Trophoblast cell (in vitro differentiated cells and primary cell): Measurements from ENCODE around the gene JMJD1C.

Source experiments
- DNase-seq, 2 donors: peaks; one replicate each; pipeline ENCODE4 v3.0.0-alpha.2; 2016
- H2AFZ ChIP-seq: 2 replicates; pipeline ENCODE4 v1.6.1; 2013; ENCODE audit warnings: low read length, moderate library complexity, mild to moderate bottlenecking; ENCODE audit not compliant: insufficient read depth, poor library complexity
- H2AK5ac ChIP-seq: 2 replicates; pipeline ENCODE4 v1.6.1; 2013; ENCODE audit warnings: mild to moderate bottlenecking, low read length
- H2BK120ac ChIP-seq: 2 replicates; pipeline ENCODE4 v1.6.1; 2013; ENCODE audit warnings: low read length, mild to moderate bottlenecking, moderate library complexity; ENCODE audit not compliant: insufficient read depth, poor library complexity
- H2BK12ac ChIP-seq: 2 replicates; pipeline ENCODE4 v1.6.1; 2013; ENCODE audit warnings: mild to moderate bottlenecking, low read length, moderate library complexity
- H2BK5ac ChIP-seq: 2 replicates; pipeline ENCODE4 v1.6.1; 2013; ENCODE audit warnings: low read length, low read depth, moderate library complexity, mild to moderate bottlenecking; ENCODE audit not compliant: poor library complexity
- H3K14ac ChIP-seq: 2 replicates; pipeline ENCODE4 v1.6.1; 2013; ENCODE audit warnings: mild to moderate bottlenecking, low read length
- H3K18ac ChIP-seq: 2 replicates; pipeline ENCODE4 v1.6.1; 2013; ENCODE audit warnings: mild to moderate bottlenecking, low read length
- H3K23ac ChIP-seq: 2 replicates; pipeline ENCODE4 v1.6.1; 2013; ENCODE audit warnings: low read length
- H3K27ac ChIP-seq: 2 replicates; pipeline ENCODE4 v1.5.1; 2013; ENCODE audit warnings: low read depth, mild to moderate bottlenecking, inconsistent platforms, low read length, moderate library complexity
- H3K27me3 ChIP-seq: 2 replicates; pipeline ENCODE4 v1.6.1; 2013; ENCODE audit warnings: inconsistent platforms, mild to moderate bottlenecking, low read length, moderate library complexity; ENCODE audit not compliant: insufficient read depth
- H3K36me3 ChIP-seq, 2 experiments: 1 replicate in 1 of 2; 2 replicates in 1 of 2; pipeline ENCODE4 v1.6.1; 2013; ENCODE audit warnings: low read length in 2 of 2, mild to moderate bottlenecking in 2 of 2, moderate library complexity in 1 of 2; ENCODE audit not compliant: insufficient read depth in 2 of 2, control insufficient read depth in 1 of 2
- H3K4ac ChIP-seq: 2 replicates; pipeline ENCODE4 v1.6.1; 2013; ENCODE audit warnings: low read depth, mild to moderate bottlenecking, low read length, moderate library complexity
- H3K4me1 ChIP-seq, 2 experiments: 1 replicate in 1 of 2; 2 replicates in 1 of 2; pipeline ENCODE4 v1.6.1; 2013; ENCODE audit warnings: low read length in 2 of 2, mild to moderate bottlenecking in 2 of 2, moderate library complexity in 1 of 2; ENCODE audit not compliant: insufficient read depth in 2 of 2, control insufficient read depth in 1 of 2
- H3K4me2 ChIP-seq: 2 replicates; pipeline ENCODE4 v1.6.1; 2013; ENCODE audit warnings: inconsistent platforms, mild to moderate bottlenecking, low read length, moderate library complexity
- H3K4me3 ChIP-seq: 2 replicates; pipeline ENCODE4 v1.5.1; 2013; ENCODE audit warnings: mild to moderate bottlenecking, low read depth, low read length, inconsistent platforms
- H3K79me1 ChIP-seq: one replicate; pipeline ENCODE4 v1.6.1; 2013; ENCODE audit warnings: low read length
- H3K79me2 ChIP-seq: 2 replicates; pipeline ENCODE4 v1.6.1; 2013; ENCODE audit warnings: low read length, mild to moderate bottlenecking; ENCODE audit not compliant: control insufficient read depth, insufficient read depth, poor library complexity
- H3K9ac ChIP-seq: 2 replicates; pipeline ENCODE4 v1.6.1; 2013; ENCODE audit warnings: mild to moderate bottlenecking, low read length
- H3K9me3 ChIP-seq: 2 replicates; pipeline ENCODE4 v1.6.1; 2013; ENCODE audit warnings: low read depth, mild to moderate bottlenecking, control low read depth, inconsistent platforms, low read length; ENCODE audit not compliant: insufficient read depth
- H4K12ac ChIP-seq: 2 replicates; pipeline ENCODE4 v1.6.1; 2013; ENCODE audit warnings: low read depth, mild to moderate bottlenecking, low read length, moderate library complexity
- H4K8ac ChIP-seq: 2 replicates; pipeline ENCODE4 v1.6.1; 2013; ENCODE audit warnings: low read depth, mild to moderate bottlenecking, low read length, moderate library complexity
- H4K91ac ChIP-seq: one replicate; pipeline ENCODE4 v1.6.1; 2013; ENCODE audit warnings: low read depth, mild to moderate bottlenecking, low read length, moderate library complexity
- WGBS: extraction: QIAGEN DNeasy Blood & Tissue Kit; methylation state at CpG from one replicate; pipeline ENCODE4 v1.1.7; 2013; ENCODE audit warnings: missing lambda C conversion rate; ENCODE audit not compliant: insufficient read length, insufficient coverage; ENCODE audit errors: extremely low coverage; 5-methylcytosine and 5-hydroxymethylcytosine counted together

The JMJD1C gene

DNA sequence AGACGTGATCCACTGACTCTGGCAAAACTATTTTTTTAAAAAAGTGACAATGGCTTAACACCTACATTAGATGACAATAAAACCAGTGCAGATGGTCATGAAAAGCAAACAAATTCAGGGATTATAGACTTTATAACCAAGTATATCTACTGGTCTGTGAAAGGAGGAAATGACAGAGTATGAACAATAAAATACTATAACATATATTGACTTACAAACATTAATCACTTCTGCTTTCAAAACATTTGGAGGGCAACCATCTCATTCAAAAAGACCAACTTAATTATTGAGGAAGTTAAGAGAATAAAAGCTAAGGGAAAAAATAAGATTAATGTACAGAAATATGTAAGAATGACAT lies 34.8 kb downstream of the JMJD1C start:
- Histone ChIP-seq H2BK120ac (no peak overlapping the region), H2BK5ac (no peak overlapping the region), H3K79me1 (peaks cover 2% of the 10 kb centered on the region), H3K4me3 (no peak overlapping the region), H3K9me3 (peaks cover 2% of the 10 kb centered on the region), H3K4ac (peak overlapping the region; percentile 27), H3K14ac (no peak overlapping the region), H3K79me2 (peaks cover 2% of the 10 kb centered on the region), H3K18ac (no peak overlapping the region), H4K12ac (no peak overlapping the region), H3K4me2 (no peak overlapping the region), H3K27me3 (no peaks in the 10 kb centered on the region), H3K36me3 (peaks cover 0 to 3% of the 10 kb centered on the region in 2 experiments), H3K4me1 (peaks cover 3 to 7% of the 10 kb centered on the region in 2 experiments), H4K8ac (no peak overlapping the region), H3K23ac (no peak overlapping the region), H3K27ac (no peak overlapping the region), H2AFZ (no peak overlapping the region), H3K9ac (no peak overlapping the region), H4K91ac (no peak overlapping the region), H2AK5ac (no peak overlapping the region), H2BK12ac (no peak overlapping the region)
- WGBS = no CpG with 5 or more reads among the region's 1 CpG
- no peak for DNase-seq

DNA sequence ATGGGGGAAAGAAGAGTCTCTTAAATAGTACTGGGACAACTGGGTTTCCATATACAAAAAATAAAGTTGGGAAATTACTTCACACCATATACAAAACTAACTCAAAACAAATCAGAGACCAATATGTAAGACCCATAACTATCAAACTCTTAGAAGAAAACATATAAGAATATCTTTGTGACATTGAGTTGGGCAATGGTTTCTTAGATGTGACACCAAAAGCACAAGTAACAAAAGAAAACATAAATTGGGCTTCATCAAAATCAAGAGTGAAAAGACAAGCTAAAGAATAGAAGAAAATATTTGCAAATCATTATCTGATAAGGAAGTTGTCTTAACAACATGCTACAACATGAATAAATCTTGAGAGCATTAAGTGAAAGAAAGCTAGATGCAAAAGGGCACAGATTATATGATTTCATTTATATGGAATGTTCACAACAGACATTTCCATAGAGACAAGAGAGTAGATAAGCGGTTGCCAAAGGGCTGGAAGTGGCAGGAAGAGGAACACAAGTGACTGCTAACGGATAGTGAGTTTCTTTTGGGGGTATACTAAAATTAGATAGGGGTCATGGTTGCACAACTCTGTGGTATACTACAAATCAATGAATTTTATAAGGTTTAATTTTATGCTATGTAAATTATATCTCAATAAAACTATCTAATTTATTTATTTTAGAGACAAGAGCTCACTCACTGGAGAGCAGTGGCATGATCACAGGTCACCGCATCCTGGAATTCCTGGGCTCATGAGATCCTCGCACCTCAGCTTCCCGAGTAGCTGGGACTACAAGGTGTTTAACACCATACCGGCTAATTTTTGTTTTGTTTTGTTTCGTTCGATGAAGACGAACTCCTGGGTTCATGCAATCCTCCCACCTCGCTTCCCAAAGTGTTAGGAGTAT lies 35.4 kb downstream of the JMJD1C start:
- no CpG with 5 or more reads among the region's 10 CpGs for WGBS
- H3K18ac ChIP-seq = no peak overlapping the region
- H2AK5ac ChIP-seq = no peak overlapping the region
- H2BK5ac ChIP-seq = no peak overlapping the region
- H4K12ac ChIP-seq = no peak overlapping the region
- peaks cover 3% of the 10 kb centered on the region for H3K79me2 ChIP-seq
- peaks cover 0 to 6% of the 10 kb centered on the region in 2 experiments for H3K4me1 ChIP-seq
- H2AFZ ChIP-seq = no peak overlapping the region
- peaks cover 0 to 3% of the 10 kb centered on the region in 2 experiments for H3K36me3 ChIP-seq
- no peak overlapping the region for H3K27ac ChIP-seq
- H4K91ac ChIP-seq = no peak overlapping the region
- H3K9me3 ChIP-seq = peaks cover 2% of the 10 kb centered on the region
- no peak overlapping the region for H3K14ac ChIP-seq
- H4K8ac ChIP-seq = no peak overlapping the region
- DNase-seq = peak; percentile 40 to 78
- H3K4me2 ChIP-seq = no peak overlapping the region
- no peaks in the 10 kb centered on the region for H3K27me3 ChIP-seq
- H3K9ac ChIP-seq = no peak overlapping the region
- H2BK120ac ChIP-seq = no peak overlapping the region
- H3K4me3 ChIP-seq = no peak overlapping the region
- H3K23ac ChIP-seq = no peak overlapping the region
- H3K79me1 ChIP-seq = peaks cover 2% of the 10 kb centered on the region
- peak overlapping the region; percentile 27 for H3K4ac ChIP-seq
- H2BK12ac ChIP-seq = no peak overlapping the region

DNA sequence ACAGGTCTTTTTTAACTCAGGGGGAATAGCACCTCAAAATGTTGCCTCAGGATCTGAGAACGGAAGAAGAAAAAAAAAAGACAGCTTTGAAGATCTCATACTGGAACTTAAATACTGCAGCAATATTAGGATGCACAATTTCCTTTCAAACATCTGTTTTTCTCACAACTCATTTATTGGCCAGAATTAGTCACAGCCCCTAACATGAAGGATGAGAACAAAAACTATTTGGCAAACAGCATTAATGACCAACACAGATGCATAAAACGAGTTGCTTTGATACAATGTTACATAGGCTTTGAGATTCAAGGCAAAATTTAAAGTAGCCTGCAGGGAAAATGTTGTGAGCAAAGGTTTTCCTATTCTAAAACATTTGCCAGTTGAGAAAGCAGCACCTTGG lies 36.5 kb downstream of the JMJD1C start:
- H3K4ac ChIP-seq = no peak overlapping the region
- H3K14ac ChIP-seq = no peak overlapping the region
- H4K12ac ChIP-seq = no peak overlapping the region
- no peak overlapping the region for H3K4me3 ChIP-seq
- H3K27ac ChIP-seq = no peak overlapping the region
- H3K4me1 ChIP-seq = peaks cover 0 to 3% of the 10 kb centered on the region in 2 experiments
- no peak overlapping the region for H2AFZ ChIP-seq
- no peak overlapping the region for H3K23ac ChIP-seq
- no peaks in the 10 kb centered on the region for H3K27me3 ChIP-seq
- no peak for DNase-seq
- no peak overlapping the region for H2AK5ac ChIP-seq
- no peak overlapping the region for H2BK120ac ChIP-seq
- H4K91ac ChIP-seq = no peak overlapping the region
- no peak overlapping the region for H3K4me2 ChIP-seq
- H2BK12ac ChIP-seq = no peak overlapping the region
- peaks cover 2% of the 10 kb centered on the region for H3K9me3 ChIP-seq
- peaks cover 3% of the 10 kb centered on the region for H3K79me2 ChIP-seq
- H3K36me3 ChIP-seq = peaks cover 0 to 3% of the 10 kb centered on the region in 2 experiments
- peak overlapping the region; percentile 22 for H3K18ac ChIP-seq
- no peaks in the 10 kb centered on the region for H3K79me1 ChIP-seq
- no peak overlapping the region for H4K8ac ChIP-seq
- H3K9ac ChIP-seq = no peak overlapping the region
- WGBS = no CpG with 5 or more reads among the region's 2 CpGs
- H2BK5ac ChIP-seq = no peak overlapping the region

DNA sequence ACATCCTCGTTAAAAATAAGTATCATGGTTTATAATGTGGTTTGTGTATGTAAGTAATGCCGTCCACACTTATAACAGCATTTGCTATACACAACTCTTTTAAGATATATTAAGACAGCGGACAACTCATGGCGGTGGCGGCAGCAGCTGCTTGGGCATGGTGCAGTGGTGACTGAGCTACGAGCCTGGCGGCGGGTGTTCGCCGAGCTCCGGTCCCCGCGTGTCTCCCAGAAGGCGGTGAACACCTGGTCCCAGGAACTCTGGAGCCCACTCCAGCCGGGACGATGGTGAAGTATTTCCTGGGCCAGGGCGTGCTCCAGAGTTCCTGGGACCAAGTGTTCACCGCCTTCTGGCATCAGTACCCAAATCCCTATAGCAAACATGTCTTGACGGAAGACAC lies 38.8 kb downstream of the JMJD1C start:
- no peak overlapping the region for H3K27ac ChIP-seq
- no peak overlapping the region for H2BK12ac ChIP-seq
- H2AFZ ChIP-seq = no peak overlapping the region
- no peak overlapping the region for H3K14ac ChIP-seq
- H2BK120ac ChIP-seq = no peak overlapping the region
- H3K23ac ChIP-seq = no peak overlapping the region
- no CpG with 5 or more reads among the region's 19 CpGs for whole genome bisulfite sequencing
- H3K79me1 ChIP-seq = no peaks in the 10 kb centered on the region
- H4K12ac ChIP-seq = no peak overlapping the region
- no peak overlapping the region for H2BK5ac ChIP-seq
- H3K9ac ChIP-seq = no peak overlapping the region
- DNase-seq = no peak
- peaks cover 3% of the 10 kb centered on the region for H3K79me2 ChIP-seq
- H3K4me2 ChIP-seq = no peak overlapping the region
- H4K91ac ChIP-seq = no peak overlapping the region
- H4K8ac ChIP-seq = no peak overlapping the region
- H3K27me3 ChIP-seq = no peaks in the 10 kb centered on the region
- H3K36me3 ChIP-seq = peaks cover 0 to 3% of the 10 kb centered on the region in 2 experiments
- H3K9me3 ChIP-seq = peaks cover 2% of the 10 kb centered on the region
- no peak overlapping the region for H2AK5ac ChIP-seq
- no peak overlapping the region for H3K4me3 ChIP-seq
- peak overlapping the region; percentile 53 for H3K4ac ChIP-seq
- H3K4me1 ChIP-seq = peaks cover 0 to 3% of the 10 kb centered on the region in 2 experiments
- H3K18ac ChIP-seq = no peak overlapping the region
